HepG2 (cell line): ENCODE data around the gene TRDN. TPM values are rescaled to one million over a fixed set of nuclear protein-coding genes. Genes with fewer than 3 reads are reported as not detected.

Experiments used
- ATAC-seq: fragments of 200-7000 bp; cut with Tn5 transposase; 3 replicates; pipeline ENCODE4 v1.9.1; 2020; ENCODE audit warnings: mild to moderate bottlenecking, moderate library complexity
- BruUV-seq: library from RNA; stranded (reverse); fragments of 400-500 nt; replicated peaks from 2 replicates; lab custom pipeline; 2021; lab: Mats Ljungman, UMichigan
- CTCF ChIA-PET: fragments of 300-600 bp; formaldehyde crosslinking; extraction: SDS; loops from one replicate; lab custom pipeline; 2021; ENCODE audit warnings: low total read pairs, inconsistent platforms, low intra/inter-chr PET ratio; lab: Yijun Ruan, JAX
- POLR2A ChIA-PET: fragments of 350-600 bp; sonication (Branson Sonifier 250); formaldehyde crosslinking; loops from one replicate; lab custom pipeline; 2020; ENCODE audit warnings: antibody characterized with exemption, inconsistent platforms; lab: Yijun Ruan, JAX
- DNase-seq: peaks from one replicate; pipeline ENCODE4 v3.0.0-alpha.2; 2015; ENCODE audit warnings: low spot score
- FAIRE-seq: peaks from 3 replicates; lab custom pipeline; 2011; peaks lifted over from hg19 to GRCh38; lab: Jason Lieb, UNC
- H2AFZ ChIP-seq: one replicate; pipeline ENCODE4 v1.6.1; 2011; ENCODE audit warnings: low read length, inconsistent platforms
- H3K27ac ChIP-seq: fragments of 300-600 bp; 3 replicates; pipeline ENCODE4 v1.8.0; 2011; ENCODE audit warnings: mixed run types, mild to moderate bottlenecking, mixed read lengths, low read length, inconsistent platforms; ENCODE audit not compliant: insufficient read depth; ENCODE audit errors: extremely low read length
- H3K27me3 ChIP-seq, 2 experiments: fragments of 200-600 bp in 1 of 2; 2 replicates in 1 of 2; 3 replicates in 1 of 2; pipeline versions ENCODE4 v1.6.0 to v1.8.0; 2011; ENCODE audit warnings: low read length in 2 of 2, mild to moderate bottlenecking in 2 of 2, moderate library complexity in 2 of 2, inconsistent platforms in 1 of 2; ENCODE audit not compliant: insufficient read depth in 2 of 2, control insufficient read depth in 1 of 2
- H3K36me3 ChIP-seq, 2 experiments: fragments of 200-600 bp in 1 of 2; replicated peaks in 1 of 2; 2 replicates in 1 of 2; 3 replicates in 1 of 2; pipeline versions ENCODE4 v1.5.1 to v1.8.0; 2011; ENCODE audit warnings: low read length in 2 of 2, inconsistent platforms in 1 of 2; ENCODE audit not compliant: insufficient read depth in 2 of 2, control insufficient read depth in 1 of 2
- H3K4me1 ChIP-seq: 2 replicates; pipeline ENCODE4 v1.5.1; 2012; ENCODE audit warnings: low read length, inconsistent platforms; ENCODE audit not compliant: insufficient read depth
- H3K4me2 ChIP-seq: 2 replicates; pipeline ENCODE4 v1.6.0; 2011; ENCODE audit warnings: low read depth, low read length, inconsistent platforms
- H3K4me3 ChIP-seq, 3 experiments: fragments of 200-600 bp in 1 of 3; sonication (generic), shearing (Covaris generic) in 1 of 3; replicated peaks in 1 of 3; 2 replicates each; pipeline ENCODE4 v1.5.1; 2011 to 2016; ENCODE audit warnings: low read length in 3 of 3, inconsistent platforms in 2 of 3, low read depth in 2 of 3, mild to moderate bottlenecking in 2 of 3, control low read depth in 1 of 3, mixed read lengths in 1 of 3; ENCODE audit not compliant: insufficient read depth in 1 of 3
- H3K79me2 ChIP-seq: one replicate; pipeline ENCODE4 v1.6.1; 2011; ENCODE audit warnings: low read length, inconsistent platforms; ENCODE audit not compliant: insufficient read depth
- H3K9ac ChIP-seq: 2 replicates; pipeline ENCODE4 v1.6.0; 2011; ENCODE audit warnings: mild to moderate bottlenecking, low read depth, low read length, inconsistent platforms; ENCODE audit not compliant: insufficient read depth
- H3K9me3 ChIP-seq: 2 replicates; pipeline ENCODE4 v1.5.1; 2012; ENCODE audit warnings: mild to moderate bottlenecking, low read length
- H4K20me1 ChIP-seq: 2 replicates; pipeline ENCODE4 v1.6.0; 2011; ENCODE audit warnings: inconsistent platforms, mild to moderate bottlenecking, low read length, moderate library complexity; ENCODE audit not compliant: insufficient read depth
- CREB1 ChIP-seq, 2 experiments: fragments of 450-650 bp in 1 of 2; IDR thresholded peaks; 2 replicates each; pipeline ENCODE4 v1.6.1; 2016 to 2017; ENCODE audit warnings: control low read depth in 1 of 2, mild to moderate bottlenecking in 1 of 2, missing compliant biosample characterization in 1 of 2, missing genetic modification characterization in 1 of 2
- FOXJ3 ChIP-seq: sonication (generic); formaldehyde crosslinking; IDR thresholded peaks from 2 replicates; pipeline ENCODE4 v1.4.0; 2020; ENCODE audit warnings: missing genetic modification reagents, mild to moderate bottlenecking, borderline replicate concordance
- MATR3 ChIP-seq: sonication (generic); formaldehyde crosslinking; IDR thresholded peaks from 2 replicates; pipeline ENCODE4 v1.4.0; 2020; ENCODE audit warnings: missing genetic modification reagents
- ZNF292 ChIP-seq: sonication (generic); formaldehyde crosslinking; IDR thresholded peaks from 2 replicates; pipeline ENCODE4 v1.8.1; 2022; ENCODE audit warnings: mild to moderate bottlenecking, low read depth, missing genetic modification reagents, borderline replicate concordance
- WGBS: methylation state at CpG from one replicate; pipeline ENCODE4 v1.1.6; 2017; ENCODE audit warnings: low lambda C conversion rate; 5-methylcytosine and 5-hydroxymethylcytosine counted together
- in situ Hi-C: cut with HindIII; loops from 2 replicates; pipeline ENCODE4 v1.10.0; 2017; ENCODE audit warnings: low pct_unique_long_range_greater_than_20kb; ENCODE audit not compliant: extremely low pct_ligation_motif_present
- intact Hi-C: fragments of 100-400 bp; cut with micrococcal nuclease; formaldehyde crosslinking; loops from one replicate; pipeline ENCODE4 v1.10.0; 2022; ENCODE audit not compliant: unreplicated experiment
- polyA plus RNA-seq, 8 experiments: library from polyadenylated mRNA; depleted of rRNA in 3 of 8; stranded (reverse) in 7 of 8; unstranded in 1 of 8; fragments of >200 nt; fragmentation: Illumina TruSeq in 4 of 8; extraction: Trizol in 4 of 8; gene quantifications; 2 replicates each; pipeline versions ENCODE4 v1.2.1 to v1.2.3, GENCODE V29; 2011 to 2016; ENCODE audit warnings: low read depth in 4 of 8, missing spikeins in 1 of 8, mixed read lengths in 1 of 8; ENCODE audit not compliant: insufficient read depth in 1 of 8
- total RNA-seq, 5 experiments: library from RNA; depleted of rRNA; stranded (reverse); fragments of >200 nt; fragmentation: Illumina TruSeq; extraction: Trizol; gene quantifications; 2 replicates each; pipeline ENCODE4 v1.2.3, GENCODE V29; 2016; ENCODE audit warnings: low read depth in 1 of 5

Gene TRDN
- total and polyA plus RNA-seq, 2 of the 13 experiments (the other 11 are each of a cell fraction or from before 2014, with no cell fraction given) = not detected

DNA sequence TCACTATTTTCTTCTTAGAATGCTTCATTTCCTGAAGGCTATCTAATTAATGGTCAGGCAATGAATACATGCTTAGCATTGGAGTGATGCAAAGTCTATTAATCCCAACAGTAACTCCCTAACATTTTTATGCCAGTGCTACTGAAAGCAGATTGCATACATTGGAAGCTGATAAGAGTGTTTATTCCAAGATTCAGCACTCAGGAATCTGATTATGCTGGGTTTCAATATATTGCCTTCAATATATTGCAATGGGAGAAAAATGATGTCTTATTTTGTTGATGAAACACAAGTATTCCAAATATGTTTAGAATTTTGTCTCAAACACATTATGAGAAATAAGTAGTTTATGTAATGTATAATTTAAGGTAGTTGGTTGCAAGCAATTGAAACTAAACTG is 26.7 kb upstream of the TRDN start:
- POLR2A ChIA-PET = no interaction called here
- intact Hi-C loops (no loop called here), in situ Hi-C loops (no loop called here)

DNA sequence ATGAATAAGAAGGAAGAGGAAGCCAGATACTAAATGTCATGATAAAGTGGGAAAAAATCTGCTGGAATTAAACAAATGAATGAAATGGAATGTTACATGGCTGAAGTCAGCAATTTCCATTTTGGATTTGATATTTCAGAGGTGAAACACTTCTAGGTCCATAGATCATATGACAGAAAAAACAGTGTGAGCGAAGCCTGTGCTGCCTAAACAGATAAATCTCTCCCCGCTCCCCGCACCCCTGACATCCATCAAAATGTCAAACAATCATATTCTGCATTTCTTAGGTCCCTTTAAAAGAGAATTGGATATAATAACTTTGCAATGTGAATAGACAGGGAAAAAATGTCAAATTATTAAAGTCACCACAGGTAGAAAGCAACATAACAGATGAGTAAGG is 26.0 kb upstream of the TRDN start:
- no peak for TF ChIP-seq FOXJ3
- H3K27ac ChIP-seq = no peak overlapping the region
- no TSS peak for BruUV-seq
- no peaks in the 10 kb centered on the region for H3K27me3 ChIP-seq
- DNase-seq (no peak), ATAC-seq (no peak), FAIRE-seq (no peak)
- no peak overlapping the region for H3K4me3 ChIP-seq
- intact Hi-C loops = no loop called here
- in situ Hi-C loops = no loop called here
- POLR2A ChIA-PET = no interaction called here
- no peaks in the 10 kb centered on the region for H3K9me3 ChIP-seq
- H4K20me1 ChIP-seq = no peaks in the 10 kb centered on the region
- H3K79me2 ChIP-seq = no peaks in the 10 kb centered on the region
- CTCF ChIA-PET = no interaction called here
- H3K4me2 ChIP-seq = no peak overlapping the region
- H3K36me3 ChIP-seq = no peaks in the 10 kb centered on the region
- no peak overlapping the region for H3K9ac ChIP-seq
- H3K4me1 ChIP-seq = no peaks in the 10 kb centered on the region
- WGBS = 4% methylated on average over 3 of the region's 3 CpGs
- H2AFZ ChIP-seq = no peak overlapping the region

More for the DNA sequence above, 26.7 kb upstream of the TRDN start:
- H3K9ac ChIP-seq = no peak overlapping the region
- DNase-seq (no peak), FAIRE-seq (no peak), ATAC-seq (no peak)
- BruUV-seq = no TSS peak
- H4K20me1 ChIP-seq = no peaks in the 10 kb centered on the region
- no peak overlapping the region for H2AFZ ChIP-seq
- H3K27me3 ChIP-seq = no peaks in the 10 kb centered on the region
- no peaks in the 10 kb centered on the region for H3K4me1 ChIP-seq
- no peaks in the 10 kb centered on the region for H3K9me3 ChIP-seq
- H3K27ac ChIP-seq = no peak overlapping the region
- CTCF ChIA-PET = no interaction called here
- H3K4me3 ChIP-seq = no peak overlapping the region
- H3K79me2 ChIP-seq = no peaks in the 10 kb centered on the region
- no peaks in the 10 kb centered on the region for H3K36me3 ChIP-seq
- TF ChIP-seq MATR3 (no peak), ZNF292 (CRISPR knock-in tag) (no peak), CREB1 (IDR thresholded peaks at IDR 0.05) (peak; percentile 16; the same call in 1 of the 2 replicates), CREB1 (CRISPR knock-in tag; IDR thresholded peaks at IDR 0.05) (no peak)
- H3K4me2 ChIP-seq = no peak overlapping the region
